ENCODE data around the gene SLIT3. TPM values are rescaled to one million over a fixed set of nuclear protein-coding genes. Genes with fewer than 3 reads are reported as not detected.
"Not testable (repeated sequence)": the region's sequence is repeated elsewhere in the genome, so short reads cannot be mapped to it uniquely, and the experiment has no call there.

The SLIT3 gene
- total RNA-seq, 1 donor from 2014 or later: not detected

DNA sequence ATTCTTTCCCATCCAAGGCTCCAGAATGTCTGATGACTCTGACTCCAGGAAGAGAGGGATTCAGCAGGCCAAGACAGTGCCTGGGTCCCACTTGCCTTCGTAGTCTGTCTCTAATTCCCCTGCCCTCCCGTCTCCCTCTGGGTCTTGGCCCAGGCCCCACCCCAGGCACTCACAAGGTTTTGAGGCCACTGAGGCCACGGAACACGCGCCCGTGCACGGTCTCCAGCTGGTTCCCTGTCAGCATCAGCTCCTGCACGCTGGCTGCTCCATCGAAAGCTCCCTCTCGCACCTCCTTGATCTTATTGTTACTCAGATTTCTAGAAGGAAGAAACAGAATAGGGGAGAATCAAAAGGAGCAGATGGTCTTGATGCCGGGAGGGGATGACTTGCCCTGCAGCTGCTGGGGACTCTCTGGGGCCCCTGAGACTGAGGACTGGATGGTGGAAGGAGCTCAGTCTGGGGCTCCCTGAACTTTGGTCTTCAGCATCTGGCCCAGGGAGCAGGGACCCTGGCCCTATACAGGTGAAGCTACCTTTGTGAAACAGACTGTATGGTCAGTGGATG, 547.2 kb downstream of the SLIT3 start:
- no peak for DNase-seq

DNA sequence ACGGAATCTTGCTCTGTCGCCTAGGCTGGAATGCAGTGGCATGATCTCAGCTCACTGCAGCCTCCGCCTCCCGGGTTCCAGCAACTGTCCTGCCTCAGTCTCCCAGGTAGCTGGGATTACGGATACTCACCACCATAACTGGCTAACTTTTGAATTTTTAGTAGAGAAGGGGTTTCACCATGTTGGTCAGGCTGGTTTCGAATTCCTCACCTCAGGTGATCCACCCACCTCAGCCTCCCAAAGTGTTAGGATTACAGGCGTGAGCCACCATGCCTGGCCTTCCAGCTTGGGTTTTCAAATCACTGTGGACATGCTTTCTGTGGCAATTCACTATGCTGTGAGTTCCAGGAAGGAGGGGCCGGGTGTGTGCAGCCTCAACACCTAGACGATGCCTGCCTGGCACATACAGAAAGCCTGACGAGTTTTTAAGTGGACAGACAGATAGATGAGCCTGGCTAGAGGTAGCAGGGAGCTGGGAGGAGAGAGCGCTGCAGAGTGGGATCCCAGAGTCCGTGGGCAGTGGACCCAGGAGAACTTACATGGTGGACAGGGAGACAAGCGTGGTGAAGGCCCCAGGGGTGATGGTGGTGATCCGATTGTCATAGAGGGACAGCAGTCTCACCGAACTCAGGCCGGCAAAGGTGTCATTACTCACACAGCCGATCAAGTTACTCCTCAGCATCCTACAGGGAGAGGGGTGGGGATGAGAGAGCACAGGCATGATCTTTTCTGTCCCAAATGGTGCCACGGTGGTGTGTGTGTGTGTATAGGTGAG, 548.3 kb downstream of the SLIT3 start:
- DNase-seq: no peak

DNA sequence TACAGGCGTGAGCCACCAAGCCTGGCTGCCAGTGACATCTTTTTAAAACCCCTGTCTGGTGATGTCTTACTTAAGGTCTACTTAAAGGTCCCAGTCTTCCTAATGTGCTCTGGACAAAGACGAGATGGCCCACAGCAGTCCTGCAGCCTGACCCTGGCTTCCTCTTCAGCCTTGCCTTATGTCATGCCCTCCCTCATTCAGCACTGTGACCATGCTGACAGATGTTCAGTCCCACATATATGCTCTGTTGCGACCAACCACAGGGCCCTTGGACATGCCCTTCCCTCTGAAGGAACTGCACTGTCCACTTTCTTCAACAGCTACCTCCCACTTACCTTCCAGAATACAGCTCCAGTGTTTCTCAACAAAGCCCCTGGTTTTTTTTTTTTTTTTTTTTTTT, 548.9 kb downstream of the SLIT3 start:
- no peak for DNase-seq

DNA sequence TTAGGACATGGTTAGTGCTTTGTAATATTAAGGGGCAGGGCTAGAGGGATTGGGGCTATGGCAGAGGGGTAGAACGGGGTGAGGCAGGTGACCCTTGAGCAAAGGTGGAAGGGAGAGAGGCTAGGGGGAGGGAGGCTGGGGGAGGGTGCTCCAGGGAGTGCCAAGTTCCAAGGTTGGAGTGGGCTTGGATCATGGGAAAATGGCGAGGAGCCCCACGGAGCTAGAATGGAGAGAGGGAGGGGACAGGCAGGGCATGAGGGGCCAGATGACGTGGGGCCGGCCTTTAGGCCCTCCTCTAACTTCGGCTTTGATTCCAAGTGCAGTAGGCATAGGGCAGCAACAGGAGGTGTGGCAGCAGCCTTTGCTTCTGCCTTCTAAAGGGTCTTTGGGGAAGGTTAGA, 550.0 kb downstream of the SLIT3 start:
- no peak for DNase-seq

DNA sequence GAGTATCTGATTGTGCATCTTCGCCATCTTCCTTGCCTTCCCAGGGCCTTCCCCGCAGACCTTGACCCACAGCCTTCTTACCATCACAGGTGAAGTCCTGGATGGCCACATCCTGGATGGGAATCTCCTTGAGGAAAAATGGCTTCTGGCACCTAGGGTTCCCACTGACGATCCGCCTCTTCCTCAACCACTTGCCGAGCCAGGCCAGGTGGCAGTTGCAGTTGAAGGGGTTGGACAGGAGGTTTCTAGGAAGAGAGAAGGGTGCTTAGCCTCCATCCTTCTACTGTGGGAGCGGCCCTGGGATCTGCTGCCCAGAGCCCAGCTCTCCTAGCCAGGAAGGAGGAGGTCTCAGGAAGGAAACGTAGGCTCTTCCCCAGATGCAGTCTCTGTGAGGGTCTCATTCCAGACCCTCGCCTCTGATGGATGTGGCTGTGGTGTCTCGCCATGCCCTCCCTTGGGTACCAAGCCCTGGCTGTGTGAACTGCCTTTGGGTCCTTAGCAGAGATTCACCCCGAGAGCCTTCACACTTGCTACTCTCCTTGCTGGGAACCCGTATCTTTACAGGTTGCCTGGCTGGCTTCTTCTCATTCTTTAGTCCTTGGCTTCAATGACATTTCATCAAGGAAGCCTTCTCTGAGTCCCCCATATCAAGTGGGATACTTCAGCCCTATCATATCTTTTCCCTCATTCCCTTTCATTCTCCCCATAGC, 551.4 kb downstream of the SLIT3 start:
- no peak for DNase-seq

DNA sequence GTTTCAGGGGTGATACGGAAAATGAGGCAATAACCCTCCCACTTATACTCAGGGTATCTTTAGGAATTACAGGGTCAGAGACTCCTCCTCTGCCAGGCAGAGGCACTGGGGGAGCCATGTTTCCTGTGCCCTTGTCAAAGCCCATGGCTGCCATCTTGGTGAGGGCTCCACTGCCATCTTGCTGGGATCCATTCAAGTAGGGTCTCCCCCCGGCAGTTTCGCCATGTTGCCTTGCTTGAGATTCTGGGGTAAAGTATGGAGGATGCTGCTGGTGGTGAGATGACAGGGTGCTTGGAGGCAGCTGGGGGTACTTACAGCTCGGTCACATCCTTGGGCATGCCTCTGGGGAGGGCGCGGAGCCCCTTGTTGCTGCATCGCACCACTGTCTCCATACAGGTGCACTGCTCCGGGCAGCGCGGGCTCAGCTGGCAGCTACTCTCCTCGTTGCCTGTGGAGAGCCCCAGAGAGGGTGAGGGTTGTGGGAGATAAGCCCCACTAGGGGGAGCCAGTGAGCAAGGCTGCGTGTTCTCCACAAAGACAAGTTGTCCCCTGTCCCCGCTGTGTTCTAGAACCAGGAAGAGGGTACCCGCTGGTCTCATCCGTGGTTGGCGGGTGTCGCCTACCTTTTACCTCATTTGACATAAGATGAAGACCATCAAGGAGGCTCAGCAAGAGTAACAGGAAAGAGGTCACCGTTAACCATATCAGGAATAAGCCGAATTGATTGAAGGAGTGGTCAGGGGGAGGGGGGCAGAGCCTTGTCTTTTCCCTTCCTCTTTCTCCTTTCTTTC, 552.8 kb downstream of the SLIT3 start:
- peak; percentile 23 for DNase-seq

DNA sequence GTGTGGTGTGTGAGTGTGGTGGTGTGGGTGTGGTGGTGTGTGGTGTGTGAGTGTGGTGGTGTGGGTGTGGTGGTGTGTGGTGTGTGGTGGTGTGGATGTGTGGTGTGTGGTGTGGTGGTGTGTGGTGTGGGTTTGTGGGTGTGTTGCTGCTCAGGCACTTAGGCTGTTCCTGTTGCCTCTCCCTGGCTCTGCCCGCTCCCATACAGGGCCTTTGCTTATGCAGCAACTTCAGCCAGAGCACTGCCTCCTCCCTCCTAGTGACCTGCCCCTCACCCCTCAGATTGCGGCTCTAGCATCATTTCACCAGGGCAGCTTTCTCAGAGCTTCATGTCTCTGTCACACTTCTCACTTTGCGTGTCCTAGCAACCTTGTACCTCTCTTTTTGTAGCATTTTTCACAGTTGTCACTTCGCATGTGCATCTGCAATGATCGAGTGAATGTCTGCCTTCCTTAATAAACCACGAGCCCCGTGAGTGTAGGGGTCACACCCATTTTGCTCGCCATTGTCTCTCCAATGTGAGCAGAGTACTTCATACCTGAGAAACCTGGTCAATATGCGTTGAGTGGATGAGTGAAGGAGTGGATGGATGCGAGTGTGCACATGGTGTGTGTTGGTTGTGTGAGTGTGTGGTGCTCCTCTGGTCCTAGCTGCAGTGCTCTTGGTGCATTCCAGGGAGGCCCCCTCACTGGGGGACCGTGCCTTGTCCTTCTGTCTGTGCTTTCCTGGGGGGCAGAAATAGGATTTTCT, 553.9 kb downstream of the SLIT3 start:
- DNase-seq: no peak

DNA sequence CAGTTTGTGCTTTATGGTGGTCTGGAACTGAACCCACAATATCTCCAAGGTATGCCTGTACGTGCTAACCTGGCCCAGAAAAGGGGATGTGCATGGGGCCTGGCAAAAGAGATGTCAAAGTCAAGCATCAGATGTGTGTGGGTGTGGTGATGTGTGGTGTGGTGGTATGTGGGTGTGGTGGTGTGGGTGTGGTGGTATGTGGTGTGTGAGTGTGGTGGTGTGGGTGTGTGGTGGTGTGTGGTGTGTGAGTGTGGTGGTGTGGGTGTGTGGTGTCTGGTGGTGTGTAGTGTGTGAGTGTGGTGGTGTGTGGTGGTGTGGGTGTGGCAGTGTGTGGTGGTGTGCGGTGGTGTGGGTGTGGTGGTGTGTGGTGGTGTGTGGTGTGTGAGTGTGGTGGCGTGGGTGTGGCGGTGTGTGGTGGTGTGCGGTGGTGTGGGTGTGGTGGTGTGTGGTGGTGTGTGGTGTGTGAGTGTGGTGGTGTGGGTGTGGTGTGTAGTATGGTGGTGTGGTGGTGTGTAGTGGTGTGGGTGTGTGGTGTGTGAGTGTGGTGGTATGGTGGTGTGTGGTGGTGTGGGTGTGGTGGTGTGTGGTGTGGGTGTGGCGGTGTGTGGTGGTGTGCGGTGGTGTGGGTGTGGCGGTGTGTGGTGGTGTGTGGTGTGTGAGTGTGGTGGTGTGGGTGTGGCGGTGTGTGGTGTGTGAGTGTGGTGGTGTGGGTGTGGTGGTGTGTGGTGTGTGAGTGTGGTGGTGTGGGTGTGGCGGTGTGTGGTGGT, 554.6 kb downstream of the SLIT3 start:
- DNase-seq: not testable (repeated sequence)

DNA sequence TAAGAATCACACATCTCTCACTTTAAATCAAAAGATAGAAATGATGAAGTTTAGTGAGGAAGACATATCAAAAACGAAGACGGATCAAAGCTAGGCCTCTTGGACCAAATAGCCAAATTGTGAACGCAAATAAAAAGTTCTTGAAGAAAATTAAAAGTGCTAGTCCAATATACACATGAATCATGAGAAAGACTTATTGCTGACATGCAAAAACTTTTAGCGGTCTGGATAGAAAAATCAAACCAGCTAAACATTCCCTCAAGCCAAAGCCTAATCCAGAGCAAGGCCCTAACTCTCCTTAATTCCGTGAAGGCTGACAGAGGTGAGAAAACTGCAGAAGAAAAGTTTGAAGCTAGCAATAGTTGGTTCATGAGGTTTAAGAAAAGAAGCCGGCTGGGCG, 557.3 kb downstream of the SLIT3 start:
- no peak for DNase-seq

DNA sequence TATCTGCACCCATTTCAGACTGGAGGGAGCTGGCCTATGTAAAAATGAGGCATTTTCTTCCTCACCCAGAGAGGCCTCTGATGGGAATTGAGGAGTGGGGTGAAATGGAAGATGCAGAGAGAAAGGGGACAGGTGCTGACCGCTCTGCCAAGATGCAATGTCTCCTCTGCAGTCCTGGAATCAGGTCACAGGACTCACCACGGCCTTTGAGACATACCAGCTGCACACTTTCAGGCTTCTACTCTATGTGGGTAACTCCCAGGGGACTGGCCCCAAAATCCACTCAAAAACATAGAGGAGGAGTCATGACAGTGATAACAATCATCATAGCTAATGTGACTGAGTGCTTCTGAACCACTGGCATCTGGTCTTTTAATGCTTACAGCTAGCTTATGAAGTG, 558.6 kb downstream of the SLIT3 start:
- DNase-seq: not testable (repeated sequence)

DNA sequence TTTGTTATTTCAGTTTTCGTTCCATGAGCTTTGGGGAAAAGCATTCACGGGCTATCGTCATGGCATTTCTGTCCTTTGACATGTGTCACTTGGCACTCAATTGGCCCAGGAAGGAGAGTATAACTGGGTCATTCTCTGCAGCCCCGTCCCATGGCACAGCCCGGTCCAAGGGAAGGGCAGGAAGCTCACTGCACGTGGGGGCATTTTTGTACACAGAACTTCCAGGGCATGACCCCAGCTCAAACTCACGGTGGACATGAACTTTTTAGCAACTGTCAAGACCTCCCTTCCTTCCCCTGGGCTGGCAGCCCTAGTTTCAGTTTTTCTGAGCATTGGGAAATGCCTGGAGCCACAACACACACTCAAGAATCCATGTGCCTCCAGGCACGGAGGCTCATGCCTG, 560.1 kb downstream of the SLIT3 start:
- no peak for DNase-seq

DNA sequence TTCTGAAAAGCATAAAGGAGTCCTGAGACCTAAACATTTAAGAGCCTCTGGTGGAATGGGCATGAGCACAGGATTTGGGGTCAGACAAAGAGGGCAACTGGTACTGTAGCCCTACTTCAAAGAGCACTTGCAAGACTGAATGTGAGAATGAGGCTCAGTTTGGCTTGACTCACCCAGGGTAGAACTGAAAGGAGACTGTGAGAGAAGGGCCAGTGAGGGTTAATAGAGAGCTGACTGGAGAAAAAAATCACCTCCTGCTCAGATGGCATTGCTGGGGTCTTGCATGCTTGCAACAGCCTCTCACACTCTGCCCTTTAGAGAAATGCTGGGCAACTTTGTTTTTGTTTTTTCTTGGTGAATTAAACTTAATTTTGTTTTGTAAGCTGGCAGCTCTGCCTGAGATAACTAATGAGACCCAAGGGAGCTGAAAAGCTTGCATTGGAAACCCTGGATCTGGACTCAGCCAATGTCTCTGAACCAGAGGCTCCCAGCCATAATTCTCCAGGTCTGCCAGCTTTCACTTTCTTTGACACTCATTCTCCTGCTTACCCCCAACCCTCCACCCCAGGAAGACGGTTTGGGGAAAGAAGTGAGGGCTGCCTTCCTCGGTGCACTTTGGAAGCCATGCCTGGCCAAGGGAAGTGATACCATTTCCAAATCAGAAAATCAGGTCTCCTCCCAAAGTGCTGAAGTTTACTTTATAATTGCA, 560.7 kb downstream of the SLIT3 start:
- DNase-seq: no peak

DNA sequence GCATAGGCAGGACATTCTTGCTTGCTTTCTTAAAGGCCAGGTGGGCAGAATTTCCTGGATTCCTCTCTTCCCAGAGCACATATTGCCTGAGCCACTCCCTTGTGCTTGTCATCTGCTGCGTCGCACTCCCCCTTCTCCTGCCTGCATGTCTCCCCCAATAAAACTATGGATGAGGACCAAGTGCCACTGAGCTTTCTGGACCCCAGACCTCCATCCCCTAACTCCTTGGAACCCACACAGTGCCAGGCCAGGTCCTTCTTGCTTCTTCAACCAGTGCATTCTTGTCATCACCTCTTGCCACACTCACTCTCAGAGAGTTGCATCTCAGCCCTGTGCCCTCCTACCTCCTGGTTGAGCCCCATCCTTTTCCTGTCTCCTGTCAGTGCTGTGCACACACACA, 563.9 kb downstream of the SLIT3 start:
- DNase-seq: no peak

DNA sequence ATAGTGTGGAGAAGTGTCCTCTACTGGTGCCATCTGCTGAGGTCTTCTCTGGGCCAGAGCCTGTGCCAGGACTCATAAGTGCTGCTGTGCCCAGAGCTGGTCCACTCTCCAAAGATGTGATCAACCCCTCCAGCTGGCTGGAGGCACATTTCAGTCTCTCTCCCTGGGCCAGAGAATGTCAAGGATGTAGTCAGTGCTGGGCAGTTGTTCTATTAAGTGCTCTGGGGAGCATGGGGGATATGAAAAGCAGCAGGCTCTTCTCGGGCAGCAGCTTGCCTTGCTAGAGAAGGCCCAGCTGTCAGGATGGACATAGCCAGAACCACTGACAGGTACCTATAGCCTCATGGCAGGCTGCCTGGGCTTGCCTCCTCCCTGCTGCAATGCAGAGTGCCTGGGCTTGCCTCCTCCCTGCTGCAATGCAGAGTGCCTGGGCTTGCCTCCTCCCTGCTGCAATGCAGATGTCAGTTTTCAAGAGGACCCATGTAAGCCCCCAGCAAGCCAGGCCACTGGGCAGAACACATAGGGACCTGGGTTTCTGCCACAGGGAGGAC, 564.6 kb downstream of the SLIT3 start:
- no peak for DNase-seq

DNA sequence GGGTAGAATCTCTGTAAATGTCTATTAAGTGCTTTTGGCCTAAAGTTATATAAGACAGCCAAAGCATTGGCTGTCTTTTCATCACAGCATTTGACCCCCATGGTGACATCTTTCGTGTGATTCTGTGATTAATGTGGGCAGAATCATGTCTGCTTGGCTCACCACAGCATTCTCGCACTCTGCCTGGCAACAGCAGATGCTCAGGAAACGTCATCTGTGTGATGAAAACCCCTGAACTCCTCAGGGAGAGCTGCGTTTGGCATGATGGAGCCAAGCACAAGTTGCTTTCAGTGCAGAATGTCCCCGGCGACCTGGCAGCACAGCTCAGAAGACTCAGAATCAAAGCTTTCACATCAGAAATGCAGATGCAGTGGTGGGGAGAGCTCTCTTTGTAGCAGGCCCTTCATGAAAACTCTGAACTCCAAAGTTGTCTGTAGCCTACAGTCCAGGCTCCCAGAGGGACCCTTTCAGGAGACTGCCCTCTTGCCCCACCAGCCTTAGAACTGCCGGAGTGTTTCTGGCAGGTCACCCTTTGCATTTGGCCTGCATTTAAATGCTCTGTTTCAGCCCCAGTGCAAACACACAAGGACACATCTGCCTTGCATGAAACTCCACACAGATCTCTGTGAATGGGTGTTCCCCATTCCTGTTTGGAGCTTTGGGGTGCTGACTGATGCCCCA, 566.2 kb downstream of the SLIT3 start:
- DNase-seq: no peak

DNA sequence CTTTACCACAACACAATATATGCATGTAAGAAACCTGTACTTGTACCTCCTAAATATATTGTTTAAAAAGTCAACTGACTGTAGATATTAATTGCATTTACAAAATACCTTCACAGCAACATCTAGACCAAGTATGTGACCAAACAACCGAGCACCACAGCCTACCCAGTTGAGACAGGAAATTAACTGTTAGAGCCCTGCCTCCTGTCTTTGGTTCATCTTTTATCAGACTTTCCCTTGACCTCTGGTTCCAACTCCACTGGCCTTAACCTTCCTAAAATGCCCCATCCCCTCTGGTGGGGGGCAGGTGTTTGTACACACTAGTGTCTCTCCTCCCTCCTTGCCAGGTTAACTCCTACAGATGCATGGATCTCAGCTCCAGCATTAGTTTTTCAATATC, 566.8 kb downstream of the SLIT3 start:
- no peak for DNase-seq

DNA sequence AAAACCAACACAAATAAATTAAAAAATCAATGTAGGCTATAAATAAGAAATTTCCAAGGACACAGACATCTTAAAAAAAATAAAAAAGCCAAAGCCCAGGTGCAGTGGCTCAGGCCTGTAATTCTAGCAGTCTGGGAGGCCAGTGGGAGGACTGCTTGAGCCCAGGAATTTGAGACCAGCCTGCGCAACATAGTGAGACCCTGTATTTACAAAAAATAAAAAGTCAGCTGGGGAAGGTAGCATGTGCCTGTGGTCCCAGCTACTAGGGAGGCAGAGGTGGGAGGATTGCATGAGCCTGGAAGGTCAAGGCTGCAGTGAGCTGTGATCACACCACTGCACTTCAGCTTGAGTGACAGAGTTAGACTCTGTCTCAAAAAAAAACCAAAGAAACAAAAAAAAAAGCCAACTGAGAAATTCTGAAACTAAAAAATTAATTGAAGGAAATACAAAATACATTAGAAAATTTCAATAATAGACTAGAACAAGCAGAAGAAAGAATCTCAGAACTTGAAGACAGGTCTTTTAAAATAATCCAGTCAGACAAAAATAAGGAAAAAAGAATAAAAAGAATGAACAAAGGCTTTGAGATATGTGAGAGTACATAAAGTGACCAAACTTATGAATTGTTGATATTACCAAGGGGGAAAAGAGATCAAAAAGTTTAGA, 572.3 kb downstream of the SLIT3 start:
- no peak for DNase-seq

DNA sequence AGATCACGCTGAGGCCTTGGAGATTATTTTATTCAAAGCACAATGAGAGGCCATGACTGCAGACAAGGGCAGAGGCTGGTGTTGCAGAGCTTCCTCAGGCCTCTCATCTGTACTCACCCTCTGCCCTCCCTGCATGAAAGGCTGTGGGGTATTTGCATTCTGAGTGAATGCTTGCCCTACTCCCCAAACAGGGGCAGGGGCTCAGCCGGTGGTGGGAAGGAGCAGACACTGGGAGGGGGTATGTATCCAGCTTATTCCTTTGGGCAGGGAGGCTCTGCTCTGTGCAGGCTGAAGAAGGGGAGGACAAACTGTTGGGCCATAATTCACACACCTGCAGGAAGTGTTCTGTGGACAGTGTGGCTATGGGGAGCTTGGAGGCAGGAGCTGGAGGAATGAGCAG, 573.4 kb downstream of the SLIT3 start:
- no peak for DNase-seq

DNA sequence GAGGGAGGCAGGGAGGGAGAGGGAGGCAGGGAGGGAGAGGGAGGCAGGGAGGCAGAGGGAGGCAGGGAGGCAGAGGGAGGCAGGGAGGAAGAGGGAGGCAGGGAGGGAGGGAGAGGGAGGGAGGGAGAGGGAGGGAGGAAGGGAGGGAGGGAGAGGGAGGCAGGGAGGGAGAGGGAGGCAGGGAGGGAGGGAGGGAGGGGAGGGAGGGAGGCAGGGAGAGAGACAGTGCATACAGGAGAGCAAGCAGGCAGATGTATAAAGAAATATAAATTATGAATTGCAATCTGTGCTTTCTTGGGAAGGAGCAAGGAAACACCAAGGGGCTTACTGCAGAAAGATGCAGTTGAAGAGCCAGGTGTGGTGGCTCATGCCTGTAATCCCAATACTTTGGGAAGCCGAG, 574.6 kb downstream of the SLIT3 start:
- DNase-seq: no peak

DNA sequence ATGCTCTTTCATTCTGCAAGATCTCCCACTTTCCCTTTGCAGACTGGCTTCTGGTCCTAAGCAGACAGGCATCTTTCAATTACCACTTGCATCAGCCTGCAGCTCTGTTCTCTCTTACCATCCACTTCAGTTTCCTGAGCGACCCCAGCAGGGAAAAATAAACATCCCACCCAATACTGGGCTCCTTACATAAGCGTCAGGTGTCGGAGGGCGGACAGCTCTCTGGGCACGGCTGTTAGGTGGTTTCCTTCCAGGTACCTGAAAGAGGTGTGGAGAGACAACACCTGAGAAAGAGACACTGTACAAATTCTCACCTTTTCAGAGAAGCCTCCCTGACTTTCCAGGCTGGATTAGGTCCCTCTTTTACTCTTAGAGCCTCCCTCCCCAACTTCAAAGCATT, 576.7 kb downstream of the SLIT3 start:
- no peak for DNase-seq

All from dermis blood vessel endothelial cell (primary cell).